Embryonic facial prominence (tissue), 1 donor: Measurements from ENCODE around the gene C1orf146.
A peak's percentile ranks its signal among the peaks of the same experiment; 100 is the strongest.
"Not testable (repeated sequence)": the region's sequence is repeated elsewhere in the genome, so short reads cannot be mapped to it uniquely, and the experiment has no call there.

ENCODE experiments used
- DNase-seq: peaks from one replicate; pipeline ENCODE4 v3.0.0-alpha.2; 2016; ENCODE audit errors: extremely low spot score

The C1orf146 gene

GRCh38 chr1:92274939-92275338 lies 57.2 kb downstream of the C1orf146 start:
- no peak for DNase-seq

GRCh38 chr1:92276082-92276481 lies 58.4 kb downstream of the C1orf146 start:
- DNase-seq = no peak

DNA sequence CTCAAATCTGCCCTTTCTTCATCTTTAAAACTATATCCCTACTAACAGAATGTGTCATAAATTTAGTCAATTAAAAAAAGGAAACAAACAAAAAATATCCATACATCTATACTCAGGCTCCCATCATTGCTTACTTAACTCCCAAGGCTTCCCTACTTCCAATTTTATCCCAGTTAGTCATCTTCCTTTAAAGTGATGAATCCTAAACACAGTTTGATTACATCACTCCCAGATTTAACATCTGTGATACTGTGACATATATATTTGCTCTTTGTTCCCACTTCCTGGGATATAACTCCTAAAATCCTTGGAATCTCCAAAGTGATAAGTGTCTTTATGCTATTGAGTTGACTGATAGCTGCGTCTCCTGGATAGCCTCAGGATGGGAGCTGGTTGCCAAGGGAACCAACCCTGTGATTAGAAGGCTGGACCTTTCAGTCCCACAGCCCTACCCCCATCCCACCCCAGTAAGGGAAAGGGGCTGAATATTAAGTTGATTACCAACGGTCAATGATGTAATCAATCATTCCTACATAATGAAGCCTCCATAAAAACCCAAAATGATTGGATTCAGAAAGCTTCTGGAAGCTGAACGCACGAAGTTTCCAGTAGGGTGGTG lies 59.5 kb downstream of the C1orf146 start:
- no peak for DNase-seq

DNA sequence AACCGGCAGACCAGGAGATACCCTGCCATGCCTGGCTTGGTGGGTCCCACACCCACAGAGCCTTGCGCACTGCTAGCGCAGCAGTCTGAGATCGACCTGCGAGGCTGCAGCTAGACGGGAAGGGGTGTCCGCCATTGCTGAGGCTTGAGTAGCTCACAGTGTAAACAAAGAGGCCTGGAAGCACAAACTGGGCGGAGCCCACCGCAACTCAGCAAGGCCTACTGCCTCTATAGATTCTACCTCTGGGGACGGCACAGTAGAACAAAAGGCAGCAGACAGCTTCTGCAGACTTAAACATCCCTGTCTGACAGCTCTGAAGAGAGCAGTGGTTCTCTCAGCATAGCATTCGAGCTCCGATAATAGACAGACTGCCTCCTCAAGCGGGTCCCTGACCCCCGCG lies 62.1 kb downstream of the C1orf146 start:
- DNase-seq = not testable (repeated sequence)

GRCh38 chr1:92281411-92281810 lies 63.7 kb downstream of the C1orf146 start:
- DNase-seq = not testable (repeated sequence)

GRCh38 chr1:92291372-92291999 lies 73.8 kb downstream of the C1orf146 start:
- peak; percentile 20 for DNase-seq
